ENCODE data around the gene SLC6A17.

The SLC6A17 gene

DNA sequence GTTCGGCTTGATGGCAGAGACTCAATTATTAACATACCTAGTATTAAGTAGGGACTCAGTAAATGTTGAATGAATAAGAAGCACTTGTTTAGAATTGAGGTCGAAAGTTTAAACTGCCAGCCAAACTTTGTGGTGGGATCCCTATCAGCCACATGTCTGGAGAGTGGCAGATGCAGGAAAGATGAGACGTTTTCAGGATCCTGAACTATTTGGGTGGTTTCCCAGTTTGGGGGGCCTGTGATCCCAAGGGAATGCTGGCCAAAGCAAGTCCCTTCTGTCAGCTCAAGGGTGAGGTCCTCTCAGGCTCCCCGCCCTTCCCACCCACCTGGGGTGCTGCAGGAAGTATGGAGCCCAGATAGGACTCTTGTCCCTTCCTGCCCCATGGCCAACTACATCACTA is 98.5 kb downstream of the SLC6A17 start:
- Histone ChIP-seq H4K20me1 (ENCODE audit: insufficient read depth, low read length) (no peaks in the 10 kb centered on the region), H3K9me3 (ENCODE audit: insufficient read depth, low read length) (no peaks in the 10 kb centered on the region), H3K9ac (ENCODE audit: low read length) (no peak overlapping the region), H3K36me3 (replicated peaks; ENCODE audit: low read depth, low read length) (no peaks in the 10 kb centered on the region), H3K27ac (ENCODE audit: low read length) (no peak overlapping the region), H3K4me1 (ENCODE audit: low read length) (peaks cover 13% of the 10 kb centered on the region), H3K4me2 (ENCODE audit: low read length) (no peak overlapping the region), H3K4me3 (ENCODE audit: low read length) (no peak overlapping the region), H2AFZ (ENCODE audit: low read depth, low read length) (no peak overlapping the region), H3K79me2 (ENCODE audit: low read length) (no peaks in the 10 kb centered on the region), H3K27me3 (ENCODE audit: low read depth, low read length) (no peaks in the 10 kb centered on the region)
- TF ChIP-seq EZH2phosphoT487 (IDR thresholded peaks at IDR 0.05; ENCODE audit: low read depth) = no peak
- TF ChIP-seq CTCF (IDR thresholded peaks at IDR 0.05; ENCODE audit: low read depth, low read length) = no peak

GRCh38 chr1:110249256-110249655 is 99.0 kb downstream of the SLC6A17 start:
- Histone ChIP-seq H3K4me1 (ENCODE audit: low read length) (peaks cover 8% of the 10 kb centered on the region), H2AFZ (ENCODE audit: low read depth, low read length) (no peak overlapping the region), H3K9ac (ENCODE audit: low read length) (no peak overlapping the region), H3K36me3 (replicated peaks; ENCODE audit: low read depth, low read length) (no peaks in the 10 kb centered on the region), H3K27ac (ENCODE audit: low read length) (no peak overlapping the region), H3K9me3 (ENCODE audit: insufficient read depth, low read length) (no peaks in the 10 kb centered on the region), H3K27me3 (ENCODE audit: low read depth, low read length) (no peaks in the 10 kb centered on the region), H3K79me2 (ENCODE audit: low read length) (no peaks in the 10 kb centered on the region), H3K4me3 (ENCODE audit: low read length) (no peak overlapping the region), H3K4me2 (ENCODE audit: low read length) (no peak overlapping the region), H4K20me1 (ENCODE audit: insufficient read depth, low read length) (no peaks in the 10 kb centered on the region)
- no peak for TF ChIP-seq CTCF (IDR thresholded peaks at IDR 0.05; ENCODE audit: low read depth, low read length)
- TF ChIP-seq EZH2phosphoT487 (IDR thresholded peaks at IDR 0.05; ENCODE audit: low read depth) = no peak

DNA sequence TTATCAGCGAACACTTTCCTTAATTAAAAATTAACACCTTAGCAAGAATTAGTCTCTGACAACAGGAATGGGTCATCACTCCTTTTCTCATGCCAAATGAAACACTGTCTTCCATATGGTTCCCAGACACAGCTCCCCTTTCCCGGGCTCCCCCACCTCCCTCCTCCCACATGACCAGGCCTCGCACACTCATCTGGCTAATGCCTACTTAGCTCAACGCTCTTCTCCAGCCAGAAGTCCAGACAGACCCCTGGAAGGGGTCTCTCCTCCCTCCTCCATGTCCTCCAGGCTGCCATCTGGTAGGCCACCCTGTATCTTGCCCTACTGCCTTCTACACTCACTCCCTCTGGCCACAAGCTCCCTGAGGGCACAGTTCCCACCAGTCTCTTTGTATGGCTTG is 99.7 kb downstream of the SLC6A17 start:
- H3K4me1 ChIP-seq (ENCODE audit: low read length) = peaks cover under 1% of the 10 kb centered on the region; the same call in 1 of the 2 replicates

GRCh38 chr1:110250749-110251148 is 100.5 kb downstream of the SLC6A17 start:
- Histone ChIP-seq H3K36me3 (replicated peaks; ENCODE audit: low read depth, low read length) (no peaks in the 10 kb centered on the region), H3K9ac (ENCODE audit: low read length) (no peak overlapping the region), H3K4me3 (ENCODE audit: low read length) (no peak overlapping the region), H2AFZ (ENCODE audit: low read depth, low read length) (no peak overlapping the region), H4K20me1 (ENCODE audit: insufficient read depth, low read length) (no peaks in the 10 kb centered on the region), H3K4me2 (ENCODE audit: low read length) (no peak overlapping the region), H3K27me3 (ENCODE audit: low read depth, low read length) (no peaks in the 10 kb centered on the region), H3K79me2 (ENCODE audit: low read length) (no peaks in the 10 kb centered on the region), H3K27ac (ENCODE audit: low read length) (no peak overlapping the region), H3K4me1 (ENCODE audit: low read length) (no peaks in the 10 kb centered on the region), H3K9me3 (ENCODE audit: insufficient read depth, low read length) (no peaks in the 10 kb centered on the region)
- TF ChIP-seq CTCF (IDR thresholded peaks at IDR 0.05; ENCODE audit: low read depth, low read length) (no peak), EZH2phosphoT487 (IDR thresholded peaks at IDR 0.05; ENCODE audit: low read depth) (no peak)

More for the DNA sequence above, 99.7 kb downstream of the SLC6A17 start:
- no peaks in the 10 kb centered on the region for H4K20me1 ChIP-seq (ENCODE audit: insufficient read depth, low read length)
- no peaks in the 10 kb centered on the region for H3K79me2 ChIP-seq (ENCODE audit: low read length)
- H3K36me3 ChIP-seq (replicated peaks; ENCODE audit: low read depth, low read length) = no peaks in the 10 kb centered on the region
- H3K4me2 ChIP-seq (ENCODE audit: low read length) = no peak overlapping the region
- H3K4me3 ChIP-seq (ENCODE audit: low read length) = no peak overlapping the region
- no peaks in the 10 kb centered on the region for H3K9me3 ChIP-seq (ENCODE audit: insufficient read depth, low read length)
- no peak overlapping the region for H3K9ac ChIP-seq (ENCODE audit: low read length)
- H2AFZ ChIP-seq (ENCODE audit: low read depth, low read length) = no peak overlapping the region
- H3K27ac ChIP-seq (ENCODE audit: low read length) = no peak overlapping the region
- TF ChIP-seq CTCF (IDR thresholded peaks at IDR 0.05; ENCODE audit: low read depth, low read length) (no peak), EZH2phosphoT487 (IDR thresholded peaks at IDR 0.05; ENCODE audit: low read depth) (no peak)
- H3K27me3 ChIP-seq (ENCODE audit: low read depth, low read length) = no peaks in the 10 kb centered on the region
